ENCODE measurements around the gene CDKL2. TPM values are rescaled to one million over a fixed set of nuclear protein-coding genes. Genes with fewer than 3 reads are reported as not detected.

The CDKL2 gene
- total and polyA plus RNA-seq, 2 donors (not counting 1 experiment from before 2014, with no cell fraction given): 0.81 TPM; not detected in 1

DNA sequence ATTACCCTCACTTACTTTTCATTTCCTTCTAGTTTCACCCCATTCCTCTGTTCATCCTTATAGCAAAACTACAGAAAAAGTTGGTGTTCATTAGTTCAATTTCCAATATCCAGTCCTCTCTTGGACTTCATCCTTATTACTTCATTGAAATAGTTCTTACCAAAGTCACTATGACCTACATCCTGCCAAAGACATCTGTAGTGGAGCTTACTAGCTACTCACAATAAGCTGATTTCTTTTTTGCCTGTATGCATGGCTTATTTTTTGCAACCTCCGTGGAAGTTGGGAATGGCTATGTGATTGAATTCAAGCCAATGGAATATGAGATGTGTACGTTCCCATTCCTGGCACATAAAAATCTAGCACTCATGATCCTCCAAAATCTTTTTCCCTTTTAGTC is 4.6 kb upstream of the CDKL2 start:
- Histone ChIP-seq H3K27me3 (replicated peaks in 1 of 4; ENCODE audit: control extremely low read depth in 1 of 4, control insufficient read depth in 3 of 4, insufficient read depth in 4 of 4, low read length in 3 of 4) (no peaks in the 10 kb centered on the region), H3K9me3 (ENCODE audit: control extremely low read depth in 1 of 3, control insufficient read depth in 2 of 3, insufficient read depth in 1 of 3, low read length in 2 of 3) (no peaks in the 10 kb centered on the region), H3K4me3 (ENCODE audit: control extremely low read depth in 1 of 5, extremely low read depth in 1 of 5, insufficient read depth in 1 of 5, low read depth in 2 of 5, low read length in 4 of 5) (no peak overlapping the region), H2AFZ (ENCODE audit: insufficient read depth, low read depth, low read length, poor library complexity, severe bottlenecking) (no peak overlapping the region), H3K4me1 (ENCODE audit: control insufficient read depth in 2 of 2, insufficient read depth in 2 of 2, low read length in 2 of 2) (peaks cover 4 to 11% of the 10 kb centered on the region in 2 donors), H3K9ac (ENCODE audit: low read length) (no peak overlapping the region), H4K20me1 (ENCODE audit: control insufficient read depth, insufficient read depth, low read length, poor library complexity, severe bottlenecking) (no peaks in the 10 kb centered on the region), H3K79me2 (ENCODE audit: control insufficient read depth, insufficient read depth, low read length) (no peaks in the 10 kb centered on the region), H3K36me3 (replicated peaks in 1 of 2; ENCODE audit: control extremely low read depth in 1 of 2, control insufficient read depth in 1 of 2, extremely low read depth in 1 of 2, insufficient read depth in 2 of 2, low read length in 1 of 2) (no peaks in the 10 kb centered on the region), H3K4me2 (replicated peaks; ENCODE audit: low read depth, low read length, poor library complexity, severe bottlenecking) (no peak overlapping the region), H3K27ac (ENCODE audit: low read length in 2 of 2) (no peak overlapping the region)
- no CpG with 5 or more reads among the region's 2 CpGs for WGBS (ENCODE audit: insufficient coverage)
- Mint-ChIP-seq H3K4me1 (peaks cover 10% of the 10 kb centered on the region), H3K4me3 (no peak overlapping the region), H3K27me3 (no peaks in the 10 kb centered on the region), H3K27ac (no peak overlapping the region), H3K9me3 (ENCODE audit: insufficient read depth) (no peaks in the 10 kb centered on the region)
- DNase-seq (no peak), ATAC-seq (ENCODE audit: low read depth) (no peak)
- ChIA-PET POLR2A (no interaction called here), CTCF (no interaction called here)
- no peak for TF ChIP-seq EZH2 (IDR thresholded peaks at IDR 0.05; ENCODE audit: borderline replicate concordance, insufficient read depth, low read depth, low read length, poor library complexity, severe bottlenecking)
- TF ChIP-seq, protein P1, sequence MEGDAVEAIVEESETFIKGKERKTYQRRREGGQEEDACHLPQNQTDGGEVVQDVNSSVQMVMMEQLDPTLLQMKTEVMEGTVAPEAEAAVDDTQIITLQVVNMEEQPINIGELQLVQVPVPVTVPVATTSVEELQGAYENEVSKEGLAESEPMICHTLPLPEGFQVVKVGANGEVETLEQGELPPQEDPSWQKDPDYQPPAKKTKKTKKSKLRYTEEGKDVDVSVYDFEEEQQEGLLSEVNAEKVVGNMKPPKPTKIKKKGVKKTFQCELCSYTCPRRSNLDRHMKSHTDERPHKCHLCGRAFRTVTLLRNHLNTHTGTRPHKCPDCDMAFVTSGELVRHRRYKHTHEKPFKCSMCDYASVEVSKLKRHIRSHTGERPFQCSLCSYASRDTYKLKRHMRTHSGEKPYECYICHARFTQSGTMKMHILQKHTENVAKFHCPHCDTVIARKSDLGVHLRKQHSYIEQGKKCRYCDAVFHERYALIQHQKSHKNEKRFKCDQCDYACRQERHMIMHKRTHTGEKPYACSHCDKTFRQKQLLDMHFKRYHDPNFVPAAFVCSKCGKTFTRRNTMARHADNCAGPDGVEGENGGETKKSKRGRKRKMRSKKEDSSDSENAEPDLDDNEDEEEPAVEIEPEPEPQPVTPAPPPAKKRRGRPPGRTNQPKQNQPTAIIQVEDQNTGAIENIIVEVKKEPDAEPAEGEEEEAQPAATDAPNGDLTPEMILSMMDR (IDR thresholded peaks at IDR 0.05): no peak
- intact Hi-C loops (cut with micrococcal nuclease): loop anchor here (10.0 kb wide), 1 partner anchor 310 kb away; the partner anchor contains the start of gene NAAA

DNA sequence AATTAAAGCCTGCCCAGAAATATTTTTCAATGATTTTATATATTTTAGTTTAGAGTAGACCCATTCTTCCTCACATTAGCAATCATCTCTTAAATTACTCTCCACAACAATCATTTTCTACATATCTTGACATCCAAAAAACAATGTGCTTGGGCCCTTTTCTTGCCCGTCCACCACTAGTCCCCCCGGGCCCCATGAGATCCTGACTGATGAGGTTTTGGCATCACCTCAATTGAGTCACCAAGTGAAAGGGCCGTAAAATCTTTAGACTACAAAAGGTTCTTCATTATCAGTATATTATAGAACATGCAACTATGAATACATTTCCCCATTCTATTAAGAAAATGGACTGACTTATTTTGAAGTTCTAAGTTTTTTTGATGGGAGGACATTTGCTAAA is 4.0 kb upstream of the CDKL2 start:
- Histone ChIP-seq H2AFZ (ENCODE audit: insufficient read depth, low read depth, low read length, poor library complexity, severe bottlenecking) (no peak overlapping the region), H3K9ac (ENCODE audit: low read length) (no peak overlapping the region), H3K4me3 (ENCODE audit: control extremely low read depth in 1 of 5, extremely low read depth in 1 of 5, insufficient read depth in 1 of 5, low read depth in 2 of 5, low read length in 4 of 5) (no peak overlapping the region), H3K36me3 (replicated peaks in 1 of 2; ENCODE audit: control extremely low read depth in 1 of 2, control insufficient read depth in 1 of 2, extremely low read depth in 1 of 2, insufficient read depth in 2 of 2, low read length in 1 of 2) (no peaks in the 10 kb centered on the region), H3K9me3 (ENCODE audit: control extremely low read depth in 1 of 3, control insufficient read depth in 2 of 3, insufficient read depth in 1 of 3, low read length in 2 of 3) (no peaks in the 10 kb centered on the region), H3K4me2 (replicated peaks; ENCODE audit: low read depth, low read length, poor library complexity, severe bottlenecking) (no peak overlapping the region), H3K4me1 (ENCODE audit: control insufficient read depth in 2 of 2, insufficient read depth in 2 of 2, low read length in 2 of 2) (peaks cover 4 to 14% of the 10 kb centered on the region in 2 donors), H3K27ac (ENCODE audit: low read length in 2 of 2) (no peak overlapping the region), H3K27me3 (replicated peaks in 1 of 4; ENCODE audit: control extremely low read depth in 1 of 4, control insufficient read depth in 3 of 4, insufficient read depth in 4 of 4, low read length in 3 of 4) (no peaks in the 10 kb centered on the region), H4K20me1 (ENCODE audit: control insufficient read depth, insufficient read depth, low read length, poor library complexity, severe bottlenecking) (no peaks in the 10 kb centered on the region), H3K79me2 (ENCODE audit: control insufficient read depth, insufficient read depth, low read length) (no peaks in the 10 kb centered on the region)
- peaks cover 11% of the 10 kb centered on the region for H3K4me1 Mint-ChIP-seq
- no peak for TF ChIP-seq EZH2 (IDR thresholded peaks at IDR 0.05; ENCODE audit: borderline replicate concordance, insufficient read depth, low read depth, low read length, poor library complexity, severe bottlenecking)
- TF ChIP-seq, protein P1 (IDR thresholded peaks at IDR 0.05): no peak
- intact Hi-C loops (cut with micrococcal nuclease): loop anchor here (10.0 kb wide), 1 partner anchor 311 kb away; the partner anchor contains the start of gene NAAA
- ChIA-PET POLR2A (no interaction called here), CTCF (no interaction called here)
- H3K4me3 Mint-ChIP-seq: no peak overlapping the region
- no peak overlapping the region for H3K27ac Mint-ChIP-seq
- WGBS (ENCODE audit: insufficient coverage): 100% methylated on average over 1 of the region's 3 CpGs
- H3K9me3 Mint-ChIP-seq (ENCODE audit: insufficient read depth): no peaks in the 10 kb centered on the region
- no peak for ATAC-seq (ENCODE audit: low read depth)
- H3K27me3 Mint-ChIP-seq: no peaks in the 10 kb centered on the region
- no peak for DNase-seq

All from B cell (primary cell).